GM15510 (cell line): Measurements from ENCODE around the gene CDC14A.

Experiments used
- POLR2A ChIP-seq: IDR thresholded peaks from 3 replicates; pipeline ENCODE4 v1.6.1; 2011; ENCODE audit warnings: borderline replicate concordance; ENCODE audit not compliant: insufficient read length; ENCODE audit errors: extremely low read depth

Gene CDC14A

DNA sequence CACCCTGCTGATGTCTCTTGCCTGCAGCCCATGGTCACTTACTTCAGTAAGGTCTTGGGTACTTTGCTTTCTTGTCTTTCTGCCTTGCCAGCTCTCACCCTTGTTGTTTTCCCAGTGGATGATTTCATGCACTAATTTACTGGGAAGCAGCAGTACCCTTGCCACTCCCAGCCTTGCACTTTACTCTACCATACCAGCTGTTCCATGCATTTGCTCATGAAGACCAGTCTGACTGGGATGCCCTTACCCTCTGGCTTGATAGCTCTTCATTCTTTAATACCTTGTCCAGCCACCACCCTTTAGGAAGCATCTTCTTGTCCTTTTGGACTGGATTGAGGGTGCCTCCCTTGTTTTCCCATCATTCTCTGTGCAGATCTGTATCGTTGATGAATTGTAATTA lies 28.3 kb downstream of the CDC14A start:
- no peak for TF ChIP-seq POLR2A

DNA sequence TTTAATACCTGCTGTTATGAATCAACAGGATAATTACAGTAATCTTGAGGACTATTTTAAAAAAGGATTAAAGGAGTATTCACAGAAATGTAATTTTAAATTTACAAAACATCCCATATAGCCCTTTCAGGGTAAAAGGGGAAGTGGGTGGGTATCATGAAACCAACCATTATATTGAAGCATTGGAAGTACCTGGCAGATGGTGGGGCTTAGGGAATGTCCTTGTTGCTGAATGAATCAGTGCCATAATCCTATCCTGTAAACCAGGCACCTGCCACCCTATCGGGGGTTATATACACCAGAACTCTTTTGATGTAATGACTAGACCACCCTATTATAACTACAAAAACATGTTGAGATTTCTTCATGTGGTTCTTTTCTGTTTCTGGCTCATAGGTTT lies 30.4 kb downstream of the CDC14A start:
- TF ChIP-seq POLR2A: no peak

DNA sequence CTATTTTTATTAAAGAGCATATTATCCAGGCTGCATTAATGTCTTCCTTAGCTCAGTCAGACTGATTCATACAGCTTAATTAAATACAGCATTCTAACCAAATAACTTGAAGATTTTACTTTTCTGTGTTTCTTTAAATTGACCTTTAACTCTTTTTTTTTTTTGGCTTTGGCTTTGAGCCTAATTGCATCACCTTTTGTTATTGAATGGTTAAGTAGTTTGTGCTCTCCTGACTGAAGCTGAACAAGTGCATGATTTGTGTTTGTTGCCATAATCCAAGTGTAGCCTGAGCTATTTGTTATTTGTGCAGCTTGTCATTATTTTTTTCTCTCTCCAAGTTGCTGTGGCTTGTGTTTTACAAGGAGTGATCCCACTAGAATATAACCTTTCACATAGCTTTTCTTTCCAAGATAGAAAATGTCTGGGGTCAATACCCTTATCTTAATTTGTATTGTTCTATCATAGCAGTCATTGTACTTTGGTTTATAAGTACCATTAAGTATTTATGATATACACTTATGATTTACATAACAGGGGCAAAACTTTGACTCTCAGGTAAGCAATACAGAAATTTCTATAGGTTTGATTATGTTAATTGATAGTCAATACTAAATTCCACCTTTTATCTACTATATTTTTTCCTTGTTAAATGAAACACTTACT lies 31.6 kb downstream of the CDC14A start:
- no peak for TF ChIP-seq POLR2A

DNA sequence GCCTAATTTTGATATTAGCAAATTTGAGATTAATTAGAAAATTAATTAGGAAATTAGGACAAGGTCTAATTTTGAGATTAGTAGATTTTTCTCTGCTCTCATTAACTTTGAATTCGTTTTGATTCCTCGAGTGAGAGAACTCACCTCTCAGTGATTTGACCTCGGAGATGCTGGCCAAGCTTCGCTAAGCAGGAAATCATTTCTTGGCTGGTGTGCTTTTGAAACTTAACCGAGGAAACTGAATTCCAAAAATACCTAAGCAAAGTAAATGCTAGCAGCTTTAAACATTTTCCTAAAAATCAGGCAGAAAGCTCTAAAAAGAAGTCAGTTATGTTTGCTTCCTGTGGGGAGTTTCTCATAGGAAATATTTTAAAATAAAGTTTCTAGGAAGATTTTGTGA lies 34.9 kb downstream of the CDC14A start:
- no peak for TF ChIP-seq POLR2A

DNA sequence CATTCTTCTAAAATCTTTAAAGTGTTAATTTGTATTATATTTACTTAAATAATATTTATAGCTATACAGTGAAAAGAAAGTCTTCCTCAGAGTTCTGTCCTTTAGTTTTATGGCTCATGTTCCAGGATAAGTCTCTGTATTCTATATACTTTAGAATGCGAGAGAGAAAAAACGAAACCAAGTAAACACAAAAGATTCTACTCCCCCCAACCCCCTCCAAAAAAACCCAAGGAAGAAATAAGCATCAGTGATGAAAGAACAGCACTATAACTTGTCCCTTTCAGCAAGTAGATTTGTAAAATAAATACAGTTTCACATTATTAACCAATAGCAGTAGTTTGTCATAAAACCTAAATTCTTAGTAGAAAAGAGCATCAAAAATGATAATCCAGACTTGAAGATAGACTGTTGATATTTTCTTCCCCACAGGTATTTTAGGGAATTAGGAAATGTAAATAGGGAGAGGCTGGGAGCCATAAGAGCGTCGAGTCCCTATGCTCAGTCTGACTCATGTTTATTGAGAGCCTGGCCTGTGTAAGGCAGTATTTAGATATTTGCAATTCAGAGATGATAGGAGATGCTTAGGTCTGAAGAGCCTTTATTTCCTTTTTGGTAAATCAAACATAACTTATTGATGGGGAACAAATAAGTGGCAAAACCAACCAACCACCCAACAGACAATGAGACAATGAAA lies 35.5 kb downstream of the CDC14A start:
- TF ChIP-seq POLR2A: no peak

DNA sequence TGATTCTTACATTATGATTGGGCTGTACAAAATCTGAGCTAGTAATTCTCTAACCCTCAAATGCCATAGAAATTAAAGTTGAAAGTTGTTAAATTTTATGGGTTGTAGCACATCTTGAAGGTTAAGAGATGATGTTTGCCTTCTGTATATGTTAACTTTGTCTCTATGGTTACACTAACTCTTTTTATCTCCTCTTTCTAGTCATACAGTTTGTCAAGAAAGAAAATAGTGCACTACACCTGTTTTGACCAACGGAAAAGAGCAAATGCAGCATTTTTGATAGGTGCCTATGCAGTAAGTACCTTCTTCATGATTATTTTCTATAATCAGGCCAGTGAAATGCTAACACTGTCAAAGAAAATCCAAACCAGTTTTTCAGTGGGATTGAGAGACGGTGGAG lies 38.2 kb downstream of the CDC14A start:
- TF ChIP-seq POLR2A: no peak

DNA sequence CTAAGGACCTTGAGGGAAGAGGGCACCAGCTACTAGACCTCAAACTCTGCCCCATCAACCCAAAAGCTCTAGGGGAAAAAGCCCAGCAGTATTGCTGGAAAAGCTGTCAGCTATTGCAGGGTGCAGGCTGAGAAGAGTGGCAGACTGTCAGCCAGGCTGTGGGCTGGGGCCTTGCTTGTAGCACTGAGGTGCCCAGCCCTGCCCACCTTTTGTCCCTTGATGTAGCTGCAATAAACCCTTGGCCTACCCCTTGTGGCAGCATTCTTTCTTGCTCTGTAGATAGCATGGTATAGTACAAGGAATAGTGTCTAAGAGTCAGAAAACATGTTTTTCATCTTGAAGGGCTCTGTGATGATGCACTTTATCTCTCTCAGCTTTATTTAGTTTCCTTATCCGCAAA lies 39.4 kb downstream of the CDC14A start:
- no peak for TF ChIP-seq POLR2A

DNA sequence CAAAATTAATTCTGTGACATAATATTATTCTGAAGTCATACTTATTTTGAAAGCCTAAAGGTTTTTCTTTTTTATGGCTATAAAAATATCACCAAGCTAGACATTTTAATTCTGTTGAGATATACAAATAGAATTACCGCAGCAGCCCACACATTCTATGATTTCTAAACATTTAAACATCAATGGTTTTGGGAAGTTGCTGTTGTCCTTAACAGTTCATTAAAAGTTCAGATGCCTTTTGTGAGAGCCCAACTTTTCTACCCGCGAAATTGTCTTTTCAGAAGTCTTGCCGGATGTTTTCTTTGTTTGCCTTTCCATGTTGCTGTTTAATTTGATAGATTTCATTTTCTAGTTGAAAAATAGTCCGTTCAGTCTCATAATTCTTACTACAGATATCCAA lies 40.5 kb downstream of the CDC14A start:
- no peak for TF ChIP-seq POLR2A

DNA sequence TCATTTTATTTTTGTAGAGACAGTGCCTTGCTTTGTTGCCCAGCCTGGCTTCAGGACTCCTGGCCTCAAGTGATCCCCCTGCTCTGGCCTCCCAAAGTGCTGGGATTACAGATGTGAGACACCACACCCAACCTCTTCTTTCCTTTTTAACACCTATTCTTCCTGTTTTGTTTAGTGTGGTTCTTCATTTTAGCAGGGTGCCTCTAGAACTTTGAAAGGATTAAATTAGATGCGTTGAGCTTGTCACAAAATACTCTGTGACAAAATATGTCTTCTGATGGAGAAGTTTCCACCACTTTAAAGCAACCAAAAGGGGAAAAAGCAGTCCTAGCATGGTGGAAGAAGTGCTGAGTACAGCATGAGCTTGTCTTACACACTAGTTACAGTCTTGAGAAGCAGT lies 42.0 kb downstream of the CDC14A start:
- TF ChIP-seq POLR2A: no peak

DNA sequence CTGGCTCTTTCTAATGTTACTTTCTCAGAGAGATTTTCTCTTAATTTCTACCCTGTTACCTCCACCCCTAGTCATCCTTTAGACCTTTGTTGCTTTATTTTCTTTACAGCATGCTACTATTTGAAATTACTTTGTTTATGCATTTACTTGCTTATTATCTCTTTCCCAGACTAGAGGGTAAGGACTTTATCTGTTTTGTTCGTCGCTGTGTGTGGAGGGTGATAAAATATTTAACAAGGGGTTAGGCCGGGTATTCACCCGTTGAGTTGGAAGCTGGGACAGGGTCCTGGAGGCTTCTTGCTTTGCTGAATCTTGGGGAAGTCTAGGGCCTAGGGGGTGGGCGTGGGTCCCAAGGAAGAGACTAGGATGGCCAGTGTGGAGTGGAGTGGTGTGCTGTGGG lies 43.6 kb downstream of the CDC14A start:
- no peak for TF ChIP-seq POLR2A

DNA sequence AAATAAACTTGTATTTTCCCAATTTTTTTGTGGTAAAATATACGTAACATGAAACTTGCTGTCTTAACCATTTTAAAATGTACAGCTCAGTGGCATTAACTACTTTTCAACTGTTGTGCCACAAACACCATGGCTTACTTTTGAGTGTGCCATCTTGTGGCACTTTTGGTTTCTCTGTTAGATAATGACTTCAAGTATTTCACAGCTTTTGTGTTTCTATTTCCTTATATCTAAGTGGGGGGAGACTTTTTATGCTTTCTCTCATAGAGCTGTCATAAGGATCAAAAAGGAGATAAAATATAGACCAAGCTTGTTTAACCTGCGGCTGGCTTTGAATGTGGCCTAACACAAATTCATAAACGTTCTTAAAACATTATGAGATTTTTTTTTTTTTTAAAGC lies 44.3 kb downstream of the CDC14A start:
- TF ChIP-seq POLR2A: no peak

DNA sequence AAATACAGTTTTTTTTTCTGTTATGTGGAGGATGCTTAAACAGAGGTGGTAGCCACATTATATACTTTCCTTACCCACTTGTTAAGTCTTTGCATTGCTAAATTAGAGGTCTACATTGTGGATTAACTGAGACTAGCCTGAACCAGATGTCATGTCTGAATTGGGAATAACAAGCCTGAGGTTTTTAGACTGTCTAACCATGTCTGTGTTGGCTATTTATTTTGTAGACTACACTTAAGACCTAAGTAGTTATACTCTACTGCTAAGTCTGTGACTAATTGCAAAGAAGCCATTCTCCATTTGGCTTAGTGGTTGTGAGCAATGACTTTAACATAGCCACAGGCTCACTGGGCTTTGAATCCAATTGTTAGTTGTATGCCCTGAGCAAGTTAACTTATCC lies 45.4 kb downstream of the CDC14A start:
- no peak for TF ChIP-seq POLR2A

DNA sequence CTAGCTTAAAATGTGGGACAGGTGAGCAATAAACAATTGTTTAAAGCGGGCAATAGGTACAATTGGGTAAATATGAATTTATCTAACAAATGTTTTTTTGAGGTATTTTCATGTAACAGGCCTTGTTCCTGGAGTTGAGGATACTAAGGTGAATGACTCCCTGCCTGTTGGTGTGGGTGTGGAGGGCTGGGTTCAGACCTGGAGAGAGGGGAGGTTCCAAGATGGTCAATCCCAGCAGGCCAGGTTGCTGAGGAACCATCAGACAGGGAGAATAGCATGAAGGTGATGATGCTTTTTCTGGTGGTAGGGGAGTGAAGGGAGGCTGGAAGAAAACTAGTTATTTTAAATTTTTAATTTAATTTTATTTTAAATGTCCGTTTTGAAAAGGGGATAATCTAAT lies 46.3 kb downstream of the CDC14A start:
- TF ChIP-seq POLR2A: no peak

DNA sequence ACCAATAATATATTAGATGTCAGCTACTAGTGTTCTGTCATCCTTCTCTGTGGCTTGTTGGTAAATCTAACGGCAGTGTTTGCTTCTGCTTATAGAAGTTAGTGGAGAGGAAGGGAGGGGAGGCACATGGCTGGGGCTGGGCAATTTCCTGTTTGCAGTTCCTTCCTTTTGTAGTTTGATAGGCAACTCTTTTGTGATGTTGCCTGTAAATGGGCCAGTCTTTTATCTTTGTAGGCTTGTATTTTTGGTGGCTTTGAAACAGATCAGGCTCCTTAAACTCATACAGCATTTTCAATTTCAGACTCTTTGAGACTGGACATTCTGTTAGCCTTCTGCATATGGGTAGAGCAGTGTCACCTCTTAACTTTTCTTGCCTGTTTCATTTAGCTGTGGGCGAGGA lies 48.1 kb downstream of the CDC14A start:
- TF ChIP-seq POLR2A: no peak

DNA sequence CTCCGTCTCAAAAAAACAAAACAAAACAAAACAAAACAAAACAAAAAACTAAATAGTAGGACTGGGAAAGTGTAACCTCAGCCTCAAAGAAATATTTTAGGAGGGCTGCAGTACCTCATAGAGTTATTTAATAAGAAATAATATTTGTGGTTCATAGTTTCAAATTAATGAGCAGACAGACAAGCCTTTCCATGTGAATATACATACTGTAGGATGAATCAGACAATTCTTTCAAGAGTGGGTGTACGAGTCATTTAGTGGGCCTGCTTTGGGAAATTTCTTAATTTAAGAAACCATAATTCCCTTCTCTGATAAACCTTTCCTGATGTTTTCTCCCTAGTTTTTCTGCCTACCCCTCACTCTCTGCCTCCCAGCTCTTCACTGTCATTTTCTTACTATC lies 52.5 kb downstream of the CDC14A start:
- no peak for TF ChIP-seq POLR2A

DNA sequence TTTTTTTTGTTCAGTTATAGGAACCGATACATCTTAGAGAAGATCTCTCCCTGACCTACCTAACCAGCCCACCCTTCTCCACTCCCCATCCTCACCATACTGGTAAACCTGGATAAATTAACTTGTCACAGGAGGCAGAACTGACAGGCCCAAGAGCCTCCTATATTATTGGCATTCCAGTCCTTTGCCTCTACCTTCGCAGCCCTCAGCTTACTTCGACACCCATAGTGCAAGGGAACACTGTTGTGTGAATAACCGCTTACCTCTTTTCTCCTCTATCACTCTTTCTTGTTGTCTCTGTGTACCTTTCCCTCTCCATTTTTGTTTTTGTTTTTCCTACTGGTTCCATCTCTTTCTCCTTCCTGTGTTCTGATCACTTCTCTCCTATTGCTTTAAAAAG lies 58.7 kb downstream of the CDC14A start:
- TF ChIP-seq POLR2A: no peak
